Measurements from ENCODE around the gene ONECUT3.

The ONECUT3 gene

GRCh38 chr19:1770866-1771576, 17.7 kb downstream of the ONECUT3 start:
- Histone ChIP-seq H3K27me3 (ENCODE audit: insufficient read depth, poor library complexity, severe bottlenecking) (peaks cover 44% of the 10 kb centered on the region), H3K27ac (replicated peaks) (no peak overlapping the region), H3K4me3 (replicated peaks; ENCODE audit: insufficient read depth, low read length) (no peak overlapping the region)
- DNase-seq (ENCODE audit: low read depth in 1 of 2, low spot score in 1 of 2) = no peak
- TF ChIP-seq GABPA (IDR thresholded peaks at IDR 0.05; ENCODE audit: low read depth) = no peak

GRCh38 chr19:1773184-1773583, 19.9 kb downstream of the ONECUT3 start:
- Histone ChIP-seq H3K27ac (replicated peaks) (no peak overlapping the region), H3K27me3 (ENCODE audit: insufficient read depth, poor library complexity, severe bottlenecking) (peaks cover 41% of the 10 kb centered on the region), H3K4me3 (replicated peaks; ENCODE audit: insufficient read depth, low read length) (no peak overlapping the region)
- DNase-seq (ENCODE audit: low read depth in 1 of 2, low spot score in 1 of 2) = no peak
- TF ChIP-seq, protein P1, sequence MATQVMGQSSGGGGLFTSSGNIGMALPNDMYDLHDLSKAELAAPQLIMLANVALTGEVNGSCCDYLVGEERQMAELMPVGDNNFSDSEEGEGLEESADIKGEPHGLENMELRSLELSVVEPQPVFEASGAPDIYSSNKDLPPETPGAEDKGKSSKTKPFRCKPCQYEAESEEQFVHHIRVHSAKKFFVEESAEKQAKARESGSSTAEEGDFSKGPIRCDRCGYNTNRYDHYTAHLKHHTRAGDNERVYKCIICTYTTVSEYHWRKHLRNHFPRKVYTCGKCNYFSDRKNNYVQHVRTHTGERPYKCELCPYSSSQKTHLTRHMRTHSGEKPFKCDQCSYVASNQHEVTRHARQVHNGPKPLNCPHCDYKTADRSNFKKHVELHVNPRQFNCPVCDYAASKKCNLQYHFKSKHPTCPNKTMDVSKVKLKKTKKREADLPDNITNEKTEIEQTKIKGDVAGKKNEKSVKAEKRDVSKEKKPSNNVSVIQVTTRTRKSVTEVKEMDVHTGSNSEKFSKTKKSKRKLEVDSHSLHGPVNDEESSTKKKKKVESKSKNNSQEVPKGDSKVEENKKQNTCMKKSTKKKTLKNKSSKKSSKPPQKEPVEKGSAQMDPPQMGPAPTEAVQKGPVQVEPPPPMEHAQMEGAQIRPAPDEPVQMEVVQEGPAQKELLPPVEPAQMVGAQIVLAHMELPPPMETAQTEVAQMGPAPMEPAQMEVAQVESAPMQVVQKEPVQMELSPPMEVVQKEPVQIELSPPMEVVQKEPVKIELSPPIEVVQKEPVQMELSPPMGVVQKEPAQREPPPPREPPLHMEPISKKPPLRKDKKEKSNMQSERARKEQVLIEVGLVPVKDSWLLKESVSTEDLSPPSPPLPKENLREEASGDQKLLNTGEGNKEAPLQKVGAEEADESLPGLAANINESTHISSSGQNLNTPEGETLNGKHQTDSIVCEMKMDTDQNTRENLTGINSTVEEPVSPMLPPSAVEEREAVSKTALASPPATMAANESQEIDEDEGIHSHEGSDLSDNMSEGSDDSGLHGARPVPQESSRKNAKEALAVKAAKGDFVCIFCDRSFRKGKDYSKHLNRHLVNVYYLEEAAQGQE (IDR thresholded peaks at IDR 0.05; ENCODE audit: insufficient replicate concordance, low read depth) = no peak
- TF ChIP-seq GABPA (IDR thresholded peaks at IDR 0.05; ENCODE audit: low read depth) (no peak), CTCF (IDR thresholded peaks at IDR 0.05; ENCODE audit: insufficient read depth, low read length) (no peak), SPI1 (IDR thresholded peaks at IDR 0.05; ENCODE audit: borderline replicate concordance, low read depth) (no peak), POLR2AphosphoS5 (IDR thresholded peaks at IDR 0.05; ENCODE audit: low read depth) (no peak)

DNA sequence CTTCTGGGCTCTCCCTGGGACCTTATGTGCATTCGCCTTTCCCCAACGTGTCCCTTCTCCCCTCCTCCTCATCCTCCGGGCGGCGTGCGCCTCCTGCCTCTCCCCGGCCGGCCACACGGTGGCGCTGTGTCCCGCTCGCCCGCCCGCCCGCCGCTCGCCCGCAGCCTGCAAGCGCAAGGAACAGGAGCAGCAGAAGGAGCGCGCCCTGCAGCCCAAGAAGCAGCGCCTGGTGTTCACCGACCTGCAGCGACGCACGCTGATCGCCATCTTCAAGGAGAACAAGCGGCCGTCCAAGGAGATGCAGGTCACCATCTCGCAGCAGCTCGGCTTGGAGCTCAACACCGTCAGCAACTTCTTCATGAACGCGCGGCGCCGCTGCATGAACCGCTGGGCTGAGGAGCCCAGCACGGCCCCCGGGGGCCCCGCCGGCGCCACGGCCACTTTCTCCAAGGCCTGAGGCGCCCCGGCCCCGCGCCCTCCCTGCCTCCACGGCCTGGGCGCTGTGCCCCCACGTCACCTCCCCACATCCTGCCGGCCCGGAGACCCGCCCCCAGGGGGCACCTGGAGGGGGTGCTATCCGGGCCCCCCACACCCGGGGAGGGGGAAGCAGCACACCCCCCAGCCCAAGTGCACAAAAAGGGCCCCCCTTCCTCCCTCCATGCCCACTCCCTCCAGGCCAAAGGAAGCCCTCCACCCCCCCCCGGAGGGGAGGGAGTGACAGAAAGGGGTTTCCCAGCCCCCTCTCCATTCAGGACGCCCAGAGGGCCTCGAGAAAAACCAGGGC, 21.9 kb downstream of the ONECUT3 start:
- H3K27me3 ChIP-seq (ENCODE audit: insufficient read depth, poor library complexity, severe bottlenecking) = peaks cover 50% of the 10 kb centered on the region
- TF ChIP-seq CTCF (IDR thresholded peaks at IDR 0.05; ENCODE audit: insufficient read depth, low read length) (peak; percentile 8), SPI1 (IDR thresholded peaks at IDR 0.05; ENCODE audit: borderline replicate concordance, low read depth) (no peak)
- H3K4me3 ChIP-seq (replicated peaks; ENCODE audit: insufficient read depth, low read length) = no peak overlapping the region
- no peak overlapping the region for H3K27ac ChIP-seq (replicated peaks)
- peak in 1 of 2 experiments; percentile 19 for DNase-seq (ENCODE audit: low read depth in 1 of 2, low spot score in 1 of 2)

GRCh38 chr19:1775951-1776605, 22.8 kb downstream of the ONECUT3 start:
- Histone ChIP-seq H3K4me3 (replicated peaks; ENCODE audit: insufficient read depth, low read length) (no peak overlapping the region), H3K27me3 (ENCODE audit: insufficient read depth, poor library complexity, severe bottlenecking) (peaks cover 55% of the 10 kb centered on the region), H3K27ac (replicated peaks) (no peak overlapping the region)
- TF ChIP-seq CTCF (IDR thresholded peaks at IDR 0.05; ENCODE audit: insufficient read depth, low read length) (no peak), SPI1 (IDR thresholded peaks at IDR 0.05; ENCODE audit: borderline replicate concordance, low read depth) (no peak), POLR2AphosphoS5 (IDR thresholded peaks at IDR 0.05; ENCODE audit: low read depth) (no peak), GABPA (IDR thresholded peaks at IDR 0.05; ENCODE audit: low read depth) (no peak)
- TF ChIP-seq, protein P1 (IDR thresholded peaks at IDR 0.05; ENCODE audit: insufficient replicate concordance, low read depth) = no peak
- no peak for DNase-seq (ENCODE audit: low read depth in 1 of 2, low spot score in 1 of 2)
